ENCODE measurements around the gene CRYZL1.

The CRYZL1 gene

DNA sequence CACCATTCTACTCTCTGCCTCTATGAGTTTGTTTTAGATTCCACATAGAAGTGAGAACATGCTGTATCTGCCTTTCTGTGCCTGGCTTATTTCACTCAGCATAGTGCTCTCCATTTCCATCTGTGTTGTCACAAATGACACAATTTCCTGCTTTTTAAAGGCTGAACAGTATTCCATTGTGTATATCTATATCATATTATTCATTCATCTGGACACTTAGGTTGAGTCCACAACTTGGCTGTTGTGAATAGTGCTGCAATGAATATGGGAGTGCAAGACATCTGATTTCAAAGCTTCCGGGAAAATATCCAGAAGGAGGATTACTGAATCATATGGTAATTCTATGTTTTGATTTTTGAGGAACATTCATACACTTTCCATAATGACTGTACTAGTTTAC, 33.0 kb downstream of the CRYZL1 start:
- no peak for DNase-seq (ENCODE audit: low read depth)
- no peak overlapping the region for H3K4me3 ChIP-seq (ENCODE audit: low read length)
- TF ChIP-seq, protein P1, sequence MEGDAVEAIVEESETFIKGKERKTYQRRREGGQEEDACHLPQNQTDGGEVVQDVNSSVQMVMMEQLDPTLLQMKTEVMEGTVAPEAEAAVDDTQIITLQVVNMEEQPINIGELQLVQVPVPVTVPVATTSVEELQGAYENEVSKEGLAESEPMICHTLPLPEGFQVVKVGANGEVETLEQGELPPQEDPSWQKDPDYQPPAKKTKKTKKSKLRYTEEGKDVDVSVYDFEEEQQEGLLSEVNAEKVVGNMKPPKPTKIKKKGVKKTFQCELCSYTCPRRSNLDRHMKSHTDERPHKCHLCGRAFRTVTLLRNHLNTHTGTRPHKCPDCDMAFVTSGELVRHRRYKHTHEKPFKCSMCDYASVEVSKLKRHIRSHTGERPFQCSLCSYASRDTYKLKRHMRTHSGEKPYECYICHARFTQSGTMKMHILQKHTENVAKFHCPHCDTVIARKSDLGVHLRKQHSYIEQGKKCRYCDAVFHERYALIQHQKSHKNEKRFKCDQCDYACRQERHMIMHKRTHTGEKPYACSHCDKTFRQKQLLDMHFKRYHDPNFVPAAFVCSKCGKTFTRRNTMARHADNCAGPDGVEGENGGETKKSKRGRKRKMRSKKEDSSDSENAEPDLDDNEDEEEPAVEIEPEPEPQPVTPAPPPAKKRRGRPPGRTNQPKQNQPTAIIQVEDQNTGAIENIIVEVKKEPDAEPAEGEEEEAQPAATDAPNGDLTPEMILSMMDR (IDR thresholded peaks at IDR 0.05; ENCODE audit: insufficient read depth, low read depth, low read length, missing control alignments), result no peak

DNA sequence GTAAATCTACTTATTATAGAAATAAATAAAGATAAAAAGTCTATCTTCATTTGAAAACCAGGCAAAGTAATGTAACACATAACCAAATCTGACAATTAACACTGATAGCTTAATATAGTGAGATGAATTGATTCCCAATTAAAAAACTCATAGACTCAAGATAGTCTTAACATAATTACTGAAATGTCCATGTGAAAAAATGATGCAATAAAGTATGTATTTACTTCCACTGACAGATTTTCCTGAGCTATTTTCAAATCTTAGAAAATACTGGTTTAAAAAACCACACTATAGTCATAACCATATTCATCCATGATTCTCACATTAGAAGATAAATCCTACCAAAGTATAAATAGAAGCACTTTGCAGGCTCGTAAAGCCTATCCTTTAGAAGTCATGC, 43.5 kb downstream of the CRYZL1 start:
- DNase-seq (ENCODE audit: low read depth), result no peak
- H3K4me3 ChIP-seq (ENCODE audit: low read length), result no peak overlapping the region
- TF ChIP-seq, protein P1 (IDR thresholded peaks at IDR 0.05; ENCODE audit: insufficient read depth, low read depth, low read length, missing control alignments), result no peak

DNA sequence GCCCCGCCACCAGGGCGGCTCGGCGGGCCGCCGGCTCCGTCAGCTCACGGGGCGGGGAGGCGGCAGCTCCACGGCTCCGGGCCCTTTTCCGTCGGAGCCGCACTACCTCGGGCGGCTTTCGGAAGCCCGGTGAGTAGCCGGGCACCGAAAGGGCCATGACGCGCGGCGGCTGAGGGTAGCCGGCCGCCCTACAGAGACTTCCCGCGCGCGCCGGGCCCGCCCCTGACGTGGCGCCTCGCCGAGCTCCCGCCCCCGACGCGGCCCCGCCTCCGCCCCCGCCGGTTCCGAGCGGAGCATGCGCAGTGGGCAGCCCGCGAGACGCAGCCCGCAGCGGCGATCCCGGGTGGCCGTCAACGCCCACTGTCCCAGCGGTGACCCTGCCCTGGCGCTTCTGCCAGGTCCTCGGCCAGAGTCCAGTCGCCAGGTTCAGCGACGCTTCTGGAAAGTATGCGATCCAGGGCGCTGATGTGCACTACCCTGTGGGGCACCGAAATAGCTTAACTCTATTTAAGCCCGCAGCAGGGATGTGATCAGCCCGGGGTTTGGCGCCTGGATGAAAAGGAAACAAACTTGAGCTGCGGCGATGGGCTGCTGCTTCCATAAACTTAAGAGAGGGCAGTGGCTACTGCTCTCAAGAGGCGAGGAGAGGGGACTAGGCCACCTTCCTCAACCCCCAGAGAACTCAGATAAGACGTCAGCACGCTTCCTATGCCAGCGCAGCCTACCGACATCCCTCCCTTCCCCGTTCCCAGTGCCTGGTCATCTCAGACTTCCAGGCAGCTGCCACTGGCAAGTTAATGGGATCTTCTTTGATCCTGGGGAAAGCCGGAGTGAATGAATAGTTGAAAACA, 52.8 kb downstream of the CRYZL1 start, which contains the start of gene DONSON:
DONSON (minus strand) TSS at position 200 of the 851 bp plus-strand sequence; CDS start at position 157, 43 bp downstream.
- TF ChIP-seq, protein P1 (IDR thresholded peaks at IDR 0.05; ENCODE audit: insufficient read depth, low read depth, low read length, missing control alignments), result no peak
- peak; percentile 82 for DNase-seq (ENCODE audit: low read depth)
- peak within 1 kb of the TSS; percentile 84 for H3K4me3 ChIP-seq (ENCODE audit: low read length)

DNA sequence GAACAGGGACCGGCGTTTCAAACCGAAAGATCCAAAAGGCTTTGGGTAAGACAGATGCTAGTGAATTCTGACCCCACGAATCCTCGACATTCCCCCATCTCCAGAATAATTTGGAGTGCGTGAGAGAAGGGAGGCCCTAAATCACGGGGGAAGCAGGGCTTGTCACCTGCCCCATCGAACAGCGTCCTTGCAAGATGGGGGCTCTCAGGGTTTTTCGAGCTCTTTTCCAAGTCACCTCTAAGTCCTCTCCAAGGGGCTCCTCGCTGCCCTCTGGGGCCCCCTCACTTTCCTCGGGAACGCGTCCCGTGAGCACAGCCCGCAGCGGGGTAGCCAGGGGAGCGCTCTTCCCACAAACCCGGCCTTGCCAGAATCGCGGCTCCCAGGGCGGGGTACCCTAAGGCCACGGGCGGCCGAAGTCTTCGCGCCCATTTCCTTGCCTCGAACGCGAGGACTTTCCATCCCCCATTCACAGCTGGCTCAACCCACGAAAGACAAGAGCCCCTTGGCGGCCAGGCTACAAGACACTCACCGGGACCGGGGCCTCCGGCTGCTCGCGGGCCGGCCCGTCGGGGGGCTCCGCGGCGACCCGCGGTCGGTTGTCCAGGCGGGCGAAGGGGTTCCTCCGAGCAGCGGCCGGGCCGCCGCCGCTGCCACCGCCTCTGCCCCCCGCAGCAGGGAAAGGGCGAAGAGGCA, 53.6 kb downstream of the CRYZL1 start:
- H3K4me3 ChIP-seq (ENCODE audit: low read length), result peak overlapping the region; percentile 84
- TF ChIP-seq, protein P1 (IDR thresholded peaks at IDR 0.05; ENCODE audit: insufficient read depth, low read depth, low read length, missing control alignments), result no peak
- DNase-seq (ENCODE audit: low read depth), result peak; percentile 29

DNA sequence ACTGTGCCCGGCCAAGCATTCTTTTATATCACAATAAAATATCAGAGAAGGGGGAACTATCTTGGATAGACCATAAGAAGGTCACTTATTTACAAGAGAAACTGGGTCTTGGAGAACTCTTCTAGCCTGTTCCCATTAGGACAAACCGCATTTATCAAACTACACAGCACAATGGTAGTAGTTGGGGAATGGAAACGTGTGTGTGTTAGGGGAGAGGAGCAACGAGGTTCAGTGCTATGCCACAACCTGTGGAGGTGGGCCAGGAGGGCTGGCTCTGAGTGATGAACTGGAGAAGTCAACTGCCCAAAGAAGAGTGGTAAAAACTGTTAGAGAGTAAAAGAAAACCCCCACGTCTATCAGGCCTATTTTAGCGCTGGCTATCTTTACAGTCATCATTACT, 54.6 kb downstream of the CRYZL1 start:
- H3K4me3 ChIP-seq (ENCODE audit: low read length), result no peak overlapping the region
- TF ChIP-seq, protein P1 (IDR thresholded peaks at IDR 0.05; ENCODE audit: insufficient read depth, low read depth, low read length, missing control alignments), result no peak
- DNase-seq (ENCODE audit: low read depth), result no peak

DNA sequence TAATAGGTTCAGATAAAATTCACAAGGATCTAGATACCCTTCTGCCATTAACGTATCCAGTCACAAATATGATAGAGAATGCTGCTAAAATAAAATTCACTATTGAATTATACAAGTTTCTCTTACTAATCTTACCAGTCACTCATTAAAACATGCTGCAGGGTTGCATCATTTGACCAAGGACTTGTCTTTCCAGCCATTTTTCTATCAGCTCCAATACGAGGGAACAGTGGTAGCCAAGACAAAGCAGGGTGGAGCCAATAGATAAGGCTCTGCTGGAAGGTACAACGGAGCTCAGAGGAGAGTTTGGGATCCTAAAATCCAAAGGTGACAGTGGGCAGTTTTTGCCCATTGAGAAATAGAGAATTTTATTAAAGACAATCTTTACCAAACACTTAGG, 57.1 kb downstream of the CRYZL1 start:
- TF ChIP-seq, protein P1 (IDR thresholded peaks at IDR 0.05; ENCODE audit: insufficient read depth, low read depth, low read length, missing control alignments), result no peak

More for the DNA sequence above, 57.1 kb downstream of the CRYZL1 start:
- DNase-seq (ENCODE audit: low read depth), result no peak
- no peak overlapping the region for H3K4me3 ChIP-seq (ENCODE audit: low read length)

Measured in epithelial cell of esophagus (primary cell).